Upper lobe of left lung (tissue), 6 donors: ENCODE data around the gene TPCN1. TPM values are rescaled to one million over a fixed set of nuclear protein-coding genes. Genes with fewer than 3 reads are reported as not detected.

Experiments
- ATAC-seq, 2 donors: fragments of 200-7000 bp; cut with Tn5 transposase; one replicate each; pipeline ENCODE4 v1.9.1; 2022; ENCODE audit warnings: mild to moderate bottlenecking in 2 of 2, moderate library complexity in 2 of 2; ENCODE audit not compliant: low FRiP score in 2 of 2
- DNase-seq, 2 donors: peaks; one replicate each; pipeline ENCODE4 v3.0.0-alpha.2; 2019 to 2020
- H3K27ac ChIP-seq, 4 donors: fragments of 200-600 bp; sonication (generic); one replicate each; pipeline ENCODE4 v1.5.1; 2016 to 2019
- H3K27me3 ChIP-seq, 4 donors: fragments of 200-600 bp; sonication (generic); one replicate each; pipeline ENCODE4 v1.5.1; 2017 to 2019
- H3K36me3 ChIP-seq, 4 donors: fragments of 200-600 bp; sonication (generic); one replicate each; pipeline ENCODE4 v1.5.1; 2016 to 2019
- H3K4me1 ChIP-seq, 4 donors: fragments of 200-600 bp; sonication (generic); one replicate each; pipeline ENCODE4 v1.5.1; 2018 to 2019
- H3K4me3 ChIP-seq, 4 donors: fragments of 200-600 bp; sonication (generic); one replicate each; pipeline ENCODE4 v1.5.1; 2017 to 2019; ENCODE audit warnings: mild to moderate bottlenecking in 2 of 4, moderate library complexity in 1 of 4
- H3K9me3 ChIP-seq, 4 donors: fragments of 200-600 bp; sonication (generic); one replicate each; pipeline ENCODE4 v1.5.1; 2018 to 2019
- CTCF ChIP-seq, 6 experiments: fragments of 450-650 bp in 4 of 6; fragments of 200-600 bp in 2 of 6; sonication (generic) in 2 of 6; IDR thresholded peaks; one replicate each; pipeline ENCODE4 v1.5.1; 2016 to 2019; ENCODE audit warnings: antibody characterized with exemption in 6 of 6
- EP300 ChIP-seq, 4 donors: sonication (generic); formaldehyde crosslinking; IDR thresholded peaks; one replicate each; pipeline ENCODE4 v1.5.1; 2017; ENCODE audit warnings: antibody characterized with exemption in 4 of 4, control low read depth in 2 of 4
- POLR2A ChIP-seq, 4 donors: fragments of 450-650 bp; IDR thresholded peaks; one replicate each; pipeline ENCODE4 v1.5.1; 2016 to 2017; ENCODE audit warnings: antibody characterized with exemption in 4 of 4, mild to moderate bottlenecking in 2 of 4
- POLR2AphosphoS5 ChIP-seq, 2 donors: sonication (generic); formaldehyde crosslinking; IDR thresholded peaks; one replicate each; pipeline ENCODE4 v1.5.1; 2017; ENCODE audit warnings: antibody characterized with exemption in 2 of 2
- WGBS, 2 donors: methylation state at CpG; one replicate each; pipeline ENCODE4 v1.1.5; 2017 to 2018; 5-methylcytosine and 5-hydroxymethylcytosine counted together
- total RNA-seq, 6 donors: library from RNA; depleted of rRNA in 4 of 6; stranded (reverse); fragments of >200 nt in 4 of 6; gene quantifications; one replicate each; pipeline versions ENCODE4 v1.1.0 to v1.2.1, GENCODE V29; 2016 to 2021
- donor health status: DM: no; HTN: no; CAD: no; lungs with moderate emphysema.
- donor health status: DM: no; HTN: yes; CAD: no; lungs with severe emphysema.

The TPCN1 gene
- total RNA-seq, 6 donors from 2014 or later: 36.6 to 193 (median 52.2) TPM

GRCh38 chr12:113318046-113318656, 96.9 kb downstream of the TPCN1 start:
- no peaks in the 10 kb centered on the region for H3K4me1 ChIP-seq
- H3K9me3 ChIP-seq: no peaks in the 10 kb centered on the region
- no peaks in the 10 kb centered on the region for H3K27me3 ChIP-seq
- no peak for TF ChIP-seq POLR2A (IDR thresholded peaks at IDR 0.05)
- TF ChIP-seq POLR2AphosphoS5 (IDR thresholded peaks at IDR 0.05): no peak
- no peak for TF ChIP-seq EP300 (IDR thresholded peaks at IDR 0.05)
- no peak for TF ChIP-seq CTCF (IDR thresholded peaks at IDR 0.05)
- 91 to 93% methylated on average over 4 of the region's 4 CpGs for WGBS, 2 donors
- no peak overlapping the region for H3K4me3 ChIP-seq
- ATAC-seq: no peak
- no peak for DNase-seq
- no peak overlapping the region for H3K27ac ChIP-seq
- peaks cover 19 to 79% (median 74%) of the 10 kb centered on the region in 4 donors for H3K36me3 ChIP-seq

DNA sequence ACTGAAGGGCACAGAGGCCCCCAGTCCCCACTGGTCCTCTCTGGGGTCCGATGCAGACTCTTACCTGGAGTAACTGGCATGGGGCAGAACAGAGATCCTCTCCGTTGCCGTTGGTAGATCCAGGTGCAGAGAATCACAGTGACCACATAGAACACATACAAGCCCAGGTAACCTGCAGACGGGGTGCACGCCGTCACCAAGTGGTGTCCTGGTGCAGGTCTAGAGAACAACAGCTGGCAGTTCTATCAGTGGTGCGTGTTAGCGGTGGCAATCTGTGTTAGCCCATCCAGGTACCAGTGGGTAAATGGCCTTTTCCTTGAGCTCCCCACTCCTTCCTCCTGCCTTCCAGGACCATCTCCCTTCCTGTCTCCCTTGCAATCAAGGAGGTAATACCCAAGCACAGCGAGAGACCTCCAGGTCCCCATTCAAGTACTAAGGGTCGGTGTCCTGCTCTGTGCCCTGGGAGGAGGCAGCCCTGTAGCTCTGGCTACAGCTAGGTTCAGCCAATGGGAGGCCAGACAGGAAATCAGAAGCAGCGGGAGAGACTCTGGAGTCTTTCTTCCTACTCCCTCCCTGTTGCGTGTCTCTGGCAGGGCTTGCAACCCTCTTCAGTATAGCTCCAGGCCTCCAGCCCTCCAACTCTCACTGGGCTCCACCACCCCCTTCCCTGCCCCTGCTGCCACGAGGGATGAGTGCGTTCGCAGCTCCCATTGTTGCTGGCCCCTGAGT, 97.8 kb downstream of the TPCN1 start:
- no peak for ATAC-seq
- TF ChIP-seq POLR2AphosphoS5 (IDR thresholded peaks at IDR 0.05) (no peak), POLR2A (IDR thresholded peaks at IDR 0.05) (no peak)
- Histone ChIP-seq H3K36me3 (peaks cover 19 to 70% (median 64%) of the 10 kb centered on the region in 4 donors), H3K4me3 (no peak overlapping the region), H3K27me3 (no peaks in the 10 kb centered on the region), H3K4me1 (no peaks in the 10 kb centered on the region), H3K9me3 (no peaks in the 10 kb centered on the region), H3K27ac (no peak overlapping the region)
- no peak for DNase-seq
- WGBS, 2 donors: 91 to 95% methylated on average over 13 to 15 of the region's 15 CpGs

GRCh38 chr12:113320401-113320800, 99.1 kb downstream of the TPCN1 start:
- H3K4me1 ChIP-seq: no peaks in the 10 kb centered on the region
- 92 to 100% methylated on average over 4 to 12 of the region's 12 CpGs for WGBS, 2 donors
- H3K27me3 ChIP-seq: no peaks in the 10 kb centered on the region
- no peak overlapping the region for H3K4me3 ChIP-seq
- no peak overlapping the region for H3K27ac ChIP-seq
- ATAC-seq (no peak), DNase-seq (peak in 1 of 2 donors; percentile 70)
- H3K9me3 ChIP-seq: no peaks in the 10 kb centered on the region
- H3K36me3 ChIP-seq: peaks cover 19 to 57% (median 52%) of the 10 kb centered on the region in 4 donors
- no peak for TF ChIP-seq POLR2AphosphoS5 (IDR thresholded peaks at IDR 0.05)
- TF ChIP-seq POLR2A (IDR thresholded peaks at IDR 0.05): no peak
- no peak for TF ChIP-seq EP300 (IDR thresholded peaks at IDR 0.05)
- no peak for TF ChIP-seq CTCF (IDR thresholded peaks at IDR 0.05)

DNA sequence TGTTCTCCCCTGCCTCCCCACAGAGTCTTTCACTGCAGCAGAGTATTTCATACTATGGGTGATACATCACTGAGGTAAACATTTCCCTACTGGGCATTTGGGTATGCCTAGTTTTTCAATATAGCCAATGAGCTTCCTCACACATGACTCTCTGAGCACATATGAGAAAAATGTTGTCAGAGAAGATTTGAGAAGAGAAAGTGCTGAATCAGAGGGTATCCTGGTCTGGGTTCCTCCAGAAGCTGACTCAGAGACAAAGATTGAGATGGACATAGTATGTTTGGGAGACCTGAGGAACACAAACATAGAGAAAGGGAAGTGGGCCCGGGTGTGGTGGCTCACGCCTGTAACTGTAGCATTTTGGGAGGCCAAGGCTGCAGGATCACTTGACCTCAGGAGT, 101.1 kb downstream of the TPCN1 start:
- DNase-seq (no peak), ATAC-seq (peak in 1 of 2 donors; percentile 48)
- H3K9me3 ChIP-seq: no peaks in the 10 kb centered on the region
- TF ChIP-seq EP300 (IDR thresholded peaks at IDR 0.05): no peak
- no peak for TF ChIP-seq POLR2AphosphoS5 (IDR thresholded peaks at IDR 0.05)
- no peak for TF ChIP-seq CTCF (IDR thresholded peaks at IDR 0.05)
- TF ChIP-seq POLR2A (IDR thresholded peaks at IDR 0.05): no peak
- H3K4me3 ChIP-seq: no peak overlapping the region
- 72 to 84% methylated on average over 2 of the region's 2 CpGs for WGBS, 2 donors
- H3K27me3 ChIP-seq: no peaks in the 10 kb centered on the region
- no peak overlapping the region for H3K27ac ChIP-seq
- H3K4me1 ChIP-seq: peaks cover 0 to 13% (median 7%) of the 10 kb centered on the region in 4 donors
- H3K36me3 ChIP-seq: peaks cover 11 to 39% (median 35%) of the 10 kb centered on the region in 4 donors

- Histone ChIP-seq H3K36me3 (peaks cover 0 to 22% (median 14%) of the 10 kb centered on the region in 4 donors), H3K27ac (peak overlapping the region in 2 of 4 donors; percentile 18 to 49), H3K4me3 (no peak overlapping the region), H3K9me3 (no peaks in the 10 kb centered on the region), H3K4me1 (peaks cover 9 to 24% (median 10%) of the 10 kb centered on the region in 4 donors), H3K27me3 (no peaks in the 10 kb centered on the region)
- TF ChIP-seq POLR2AphosphoS5 (IDR thresholded peaks at IDR 0.05) (no peak), EP300 (IDR thresholded peaks at IDR 0.05) (no peak), POLR2A (IDR thresholded peaks at IDR 0.05) (no peak), CTCF (IDR thresholded peaks at IDR 0.05) (no peak)
- peak in 1 of 2 donors; percentile 72 for ATAC-seq
- DNase-seq: no peak
- 58 to 80% methylated on average over 3 of the region's 3 CpGs for WGBS, 2 donors
Measured at GRCh38 chr12:113325916-113326315, 104.7 kb downstream of the TPCN1 start.
